OCI-LY1 (cell line): ENCODE measurements around the gene ST7.

Source experiments
- H2AFZ ChIP-seq: fragments of 200-600 bp; sonication (generic), shearing (Covaris generic); 2 replicates; pipeline ENCODE4 v1.6.0; 2014; ENCODE audit warnings: antibody characterized with exemption, mild to moderate bottlenecking, low read length
- H3F3A ChIP-seq: fragments of 200-600 bp; sonication (generic), shearing (Covaris generic); 2 replicates; pipeline ENCODE4 v1.6.0; 2014; ENCODE audit warnings: mild to moderate bottlenecking, antibody characterized with exemption, low read length, moderate library complexity; ENCODE audit not compliant: insufficient read depth
- H3K27ac ChIP-seq: fragments of 200-600 bp; sonication (generic); 2 replicates; pipeline ENCODE4 v1.5.1; 2014; ENCODE audit warnings: low read length, mixed run types, mild to moderate bottlenecking, low read depth; ENCODE audit not compliant: poor library complexity, severe bottlenecking
- H3K27me3 ChIP-seq: fragments of 200-600 bp; sonication (generic); 2 replicates; pipeline ENCODE4 v1.6.0; 2014; ENCODE audit warnings: antibody characterized with exemption, mild to moderate bottlenecking, low read length, moderate library complexity; ENCODE audit not compliant: insufficient read depth
- H3K36me3 ChIP-seq: fragments of 200-600 bp; sonication (generic); 2 replicates; pipeline ENCODE4 v1.6.1; 2014; ENCODE audit warnings: mild to moderate bottlenecking, antibody characterized with exemption, low read length, moderate library complexity, mixed read lengths; ENCODE audit not compliant: insufficient read depth
- H3K4me1 ChIP-seq: fragments of 200-600 bp; sonication (generic); 2 replicates; pipeline ENCODE4 v1.5.1; 2014; ENCODE audit warnings: mild to moderate bottlenecking, low read length, moderate library complexity; ENCODE audit not compliant: insufficient read depth, severe bottlenecking
- H3K4me2 ChIP-seq: fragments of 200-600 bp; sonication (generic), shearing (Covaris generic); 2 replicates; pipeline ENCODE4 v1.6.1; 2014; ENCODE audit warnings: low read length
- H3K4me3 ChIP-seq: fragments of 200-600 bp; sonication (generic); 2 replicates; pipeline ENCODE4 v1.5.1; 2014; ENCODE audit warnings: low read length, low read depth, mild to moderate bottlenecking, mixed read lengths; ENCODE audit not compliant: poor library complexity, severe bottlenecking
- H3K79me2 ChIP-seq: fragments of 200-600 bp; shearing (Covaris generic); 2 replicates; pipeline ENCODE4 v1.6.1; 2016; ENCODE audit warnings: mixed run types, low read length, mixed read lengths; ENCODE audit not compliant: insufficient read depth
- H3K9ac ChIP-seq: fragments of 200-600 bp; sonication (generic), shearing (Covaris generic); 2 replicates; pipeline ENCODE4 v1.6.1; 2014; ENCODE audit warnings: mild to moderate bottlenecking, low read length, mixed read lengths
- H3K9me2 ChIP-seq: fragments of 200-600 bp; sonication (generic), shearing (Covaris generic); 2 replicates; pipeline ENCODE4 v1.6.1; 2014; ENCODE audit warnings: low read depth, mild to moderate bottlenecking, low read length, mixed read lengths
- H3K9me3 ChIP-seq: fragments of 200-600 bp; shearing (Covaris generic); 2 replicates; pipeline ENCODE4 v1.6.1; 2014; ENCODE audit warnings: low read length, mixed read lengths
- H4K20me1 ChIP-seq: fragments of 200-600 bp; sonication (generic), shearing (Covaris generic); 2 replicates; pipeline ENCODE4 v1.6.0; 2016; ENCODE audit warnings: mild to moderate bottlenecking, low read length; ENCODE audit not compliant: insufficient read depth
- CTCF ChIP-seq: fragments of 200-600 bp; sonication (generic), shearing (Covaris generic); IDR thresholded peaks from 2 replicates; pipeline ENCODE4 v1.5.1; 2017; ENCODE audit warnings: mild to moderate bottlenecking, antibody characterized with exemption, low read length, moderate library complexity, mixed read lengths
- EZH2 ChIP-seq: fragments of 200-600 bp; sonication (generic), shearing (Covaris generic); IDR thresholded peaks from 2 replicates; pipeline ENCODE4 v1.8.0; 2017; ENCODE audit warnings: borderline replicate concordance, mixed run types, mild to moderate bottlenecking, antibody characterized with exemption, low read length, moderate library complexity, mixed read lengths

Gene ST7

GRCh38 chr7:117111535-117111934 is 158.2 kb downstream of the ST7 start:
- Histone ChIP-seq H3K27me3 (no peaks in the 10 kb centered on the region), H3K4me2 (no peak overlapping the region), H3K4me3 (no peak overlapping the region), H3K9me2 (no peaks in the 10 kb centered on the region), H3K9ac (no peak overlapping the region), H3K79me2 (no peaks in the 10 kb centered on the region), H3K36me3 (no peaks in the 10 kb centered on the region), H3K9me3 (no peaks in the 10 kb centered on the region), H3K27ac (no peak overlapping the region), H3F3A (no peaks in the 10 kb centered on the region), H4K20me1 (no peaks in the 10 kb centered on the region), H3K4me1 (no peaks in the 10 kb centered on the region), H2AFZ (no peak overlapping the region)
- TF ChIP-seq CTCF (no peak), EZH2 (no peak)

- no peaks in the 10 kb centered on the region for H4K20me1 ChIP-seq
- no peak overlapping the region for H3K9ac ChIP-seq
Observed at GRCh38 chr7:117112640-117113039, 159.3 kb downstream of the ST7 start.

GRCh38 chr7:117113871-117114270 is 160.6 kb downstream of the ST7 start:
- Histone ChIP-seq H3K27ac (no peak overlapping the region), H3K9me3 (no peaks in the 10 kb centered on the region), H3K27me3 (no peaks in the 10 kb centered on the region), H3K4me2 (no peak overlapping the region), H3K9ac (no peak overlapping the region), H3K4me1 (no peaks in the 10 kb centered on the region), H3K79me2 (no peaks in the 10 kb centered on the region), H4K20me1 (no peaks in the 10 kb centered on the region), H3K4me3 (no peak overlapping the region), H3K9me2 (no peaks in the 10 kb centered on the region), H3F3A (no peaks in the 10 kb centered on the region), H3K36me3 (no peaks in the 10 kb centered on the region), H2AFZ (no peak overlapping the region)
- no peak for TF ChIP-seq EZH2
- TF ChIP-seq CTCF: no peak

More at GRCh38 chr7:117112640-117113039, 159.3 kb downstream of the ST7 start:
- no peak overlapping the region for H3K27ac ChIP-seq
- no peak overlapping the region for H3K4me3 ChIP-seq
- no peaks in the 10 kb centered on the region for H3K36me3 ChIP-seq
- H3K4me2 ChIP-seq: no peak overlapping the region
- H3F3A ChIP-seq: no peaks in the 10 kb centered on the region
- no peaks in the 10 kb centered on the region for H3K4me1 ChIP-seq
- H3K79me2 ChIP-seq: no peaks in the 10 kb centered on the region
- H2AFZ ChIP-seq: no peak overlapping the region
- no peaks in the 10 kb centered on the region for H3K9me3 ChIP-seq
- no peak for TF ChIP-seq EZH2
- H3K9me2 ChIP-seq: no peaks in the 10 kb centered on the region
- no peaks in the 10 kb centered on the region for H3K27me3 ChIP-seq

GRCh38 chr7:117114272-117114671 is 161.0 kb downstream of the ST7 start:
- TF ChIP-seq CTCF: no peak
- TF ChIP-seq EZH2: no peak
- no peaks in the 10 kb centered on the region for H3K36me3 ChIP-seq

More at GRCh38 chr7:117114272-117114671, 161.0 kb downstream of the ST7 start:
- no peaks in the 10 kb centered on the region for H3K27me3 ChIP-seq
- H3K27ac ChIP-seq: no peak overlapping the region
- no peaks in the 10 kb centered on the region for H3K9me2 ChIP-seq
- no peaks in the 10 kb centered on the region for H3K79me2 ChIP-seq
- no peak overlapping the region for H3K4me3 ChIP-seq
- H3K4me1 ChIP-seq: no peaks in the 10 kb centered on the region
- H3K4me2 ChIP-seq: no peak overlapping the region
- no peaks in the 10 kb centered on the region for H4K20me1 ChIP-seq
- no peaks in the 10 kb centered on the region for H3K9me3 ChIP-seq
- no peaks in the 10 kb centered on the region for H3F3A ChIP-seq
- H3K9ac ChIP-seq: no peak overlapping the region
- H2AFZ ChIP-seq: no peak overlapping the region
